OCI-LY3 (cell line): Measurements from ENCODE around the gene NEDD4.
A peak's percentile ranks its signal among the peaks of the same experiment; 100 is the strongest.

Source experiments
- H2AFZ ChIP-seq: fragments of 200-600, 300-600 bp; shearing (Covaris generic); 2 replicates; pipeline ENCODE4 v1.6.0; 2014; ENCODE audit warnings: antibody characterized with exemption, low read depth, low read length
- H3K27ac ChIP-seq: fragments of 200-600, 300-600 bp; sonication (generic); 2 replicates; pipeline ENCODE4 v1.5.1; 2014; ENCODE audit warnings: mild to moderate bottlenecking, low read length, moderate library complexity, mixed read lengths
- H3K27me3 ChIP-seq: fragments of 200-600, 300-600 bp; sonication (generic); 2 replicates; pipeline ENCODE4 v1.6.1; 2014; ENCODE audit warnings: low read depth, low read length, mixed read lengths
- H3K36me3 ChIP-seq: fragments of 200-600, 300-600 bp; sonication (generic); replicated peaks from 2 replicates; pipeline ENCODE3; 2014; ENCODE audit warnings: low read depth, low read length, mixed read lengths
- H3K4me1 ChIP-seq: fragments of 300-600, 200-600 bp; sonication (generic); 2 replicates; pipeline ENCODE4 v1.6.1; 2014; ENCODE audit warnings: low read length, mixed read lengths
- H3K4me2 ChIP-seq: fragments of 200-600, 300-600 bp; sonication (generic); 2 replicates; pipeline ENCODE4 v1.6.1; 2014; ENCODE audit warnings: low read length, mixed read lengths
- H3K4me3 ChIP-seq: fragments of 300-600, 200-600 bp; sonication (generic); 2 replicates; pipeline ENCODE4 v1.5.1; 2014; ENCODE audit warnings: antibody characterized with exemption, mild to moderate bottlenecking, low read length, moderate library complexity
- H3K79me2 ChIP-seq: fragments of 300-600, 200-600 bp; shearing (Covaris generic); 2 replicates; pipeline ENCODE4 v1.6.1; 2014; ENCODE audit warnings: mild to moderate bottlenecking, low read length, mixed read lengths
- H3K9ac ChIP-seq: fragments of 300-600, 200-600 bp; shearing (Covaris generic); 2 replicates; pipeline ENCODE4 v1.6.0; 2014; ENCODE audit warnings: mild to moderate bottlenecking, low read length, moderate library complexity
- H3K9me3 ChIP-seq: fragments of 200-600, 300-600 bp; shearing (Covaris generic); 2 replicates; pipeline ENCODE4 v1.6.1; 2014; ENCODE audit warnings: low read length, mixed read lengths; ENCODE audit not compliant: insufficient read depth
- H4K20me1 ChIP-seq: fragments of 200-600, 300-600 bp; sonication (generic); 2 replicates; pipeline ENCODE4 v1.6.1; 2016; ENCODE audit warnings: low read length, mixed read lengths; ENCODE audit not compliant: insufficient read depth
- CTCF ChIP-seq: fragments of 200-600, 300-600 bp; sonication (generic); IDR thresholded peaks from 2 replicates; pipeline ENCODE4 v1.5.1; 2014; ENCODE audit warnings: antibody characterized with exemption, low read length, low read depth
- EZH2phosphoT487 ChIP-seq: fragments of 200-600 bp; shearing (Covaris generic); IDR thresholded peaks from 2 replicates; pipeline ENCODE4 v1.6.1; 2018; ENCODE audit warnings: antibody characterized with exemption, mixed run types, low read depth

NEDD4 gene

GRCh38 chr15:55993111-55993803 lies at the start of gene NEDD4:
NEDD4 (minus strand) TSS chr15:55993612; CDS start chr15:55993555, 57 bp downstream.
- TF ChIP-seq EZH2phosphoT487, result no peak
- TF ChIP-seq CTCF, result peak; percentile 39
- H3K9ac ChIP-seq, result peak within 1 kb of the TSS; percentile 69
- H3K79me2 ChIP-seq, result no peaks in the 10 kb centered on the region
- H3K36me3 ChIP-seq, result no peaks in the 10 kb centered on the region
- H3K27me3 ChIP-seq, result peaks cover 11% of the 10 kb centered on the region; the same call in 1 of the 2 replicates
- H2AFZ ChIP-seq, result peak within 1 kb of the TSS; percentile 90
- H3K4me3 ChIP-seq, result peak within 1 kb of the TSS; percentile 86
- H4K20me1 ChIP-seq, result no peaks in the 10 kb centered on the region
- no peak within 1 kb of the TSS for H3K27ac ChIP-seq
- no peaks in the 10 kb centered on the region for H3K9me3 ChIP-seq
- H3K4me1 ChIP-seq, result peaks cover 8% of the 10 kb centered on the region; the same call in 1 of the 2 replicates
- H3K4me2 ChIP-seq, result peak within 1 kb of the TSS; percentile 88

- H3K4me2 ChIP-seq, result no peak overlapping the region
- peaks cover 2% of the 10 kb centered on the region; the same call in 1 of the 2 replicates for H3K27me3 ChIP-seq
- H3K36me3 ChIP-seq, result no peaks in the 10 kb centered on the region
- H3K4me3 ChIP-seq, result no peak overlapping the region
- H3K9ac ChIP-seq, result no peak overlapping the region
- peaks cover 19% of the 10 kb centered on the region for H3K4me1 ChIP-seq
- H3K9me3 ChIP-seq, result no peaks in the 10 kb centered on the region
- H4K20me1 ChIP-seq, result no peaks in the 10 kb centered on the region
- no peak overlapping the region for H3K27ac ChIP-seq
- TF ChIP-seq CTCF (no peak), EZH2phosphoT487 (no peak)
- H2AFZ ChIP-seq, result no peak overlapping the region
- H3K79me2 ChIP-seq, result no peaks in the 10 kb centered on the region
Measured at GRCh38 chr15:56042498-56042897, 49.1 kb upstream of the NEDD4 start.

GRCh38 chr15:56042031-56042430 lies 48.6 kb upstream of the NEDD4 start:
- no peak overlapping the region for H3K4me2 ChIP-seq
- H4K20me1 ChIP-seq, result no peaks in the 10 kb centered on the region
- H3K9me3 ChIP-seq, result no peaks in the 10 kb centered on the region
- no peak overlapping the region for H3K9ac ChIP-seq
- H3K79me2 ChIP-seq, result no peaks in the 10 kb centered on the region
- no peak for TF ChIP-seq EZH2phosphoT487
- no peak for TF ChIP-seq CTCF
- no peak overlapping the region for H2AFZ ChIP-seq
- no peak overlapping the region for H3K4me3 ChIP-seq
- H3K27me3 ChIP-seq, result peaks cover 2% of the 10 kb centered on the region; the same call in 1 of the 2 replicates
- H3K27ac ChIP-seq, result no peak overlapping the region
- peaks cover 19% of the 10 kb centered on the region for H3K4me1 ChIP-seq
- H3K36me3 ChIP-seq, result no peaks in the 10 kb centered on the region

GRCh38 chr15:56040081-56041035 lies 46.9 kb upstream of the NEDD4 start:
- Histone ChIP-seq H3K27me3 (no peaks in the 10 kb centered on the region), H3K9me3 (no peaks in the 10 kb centered on the region), H3K27ac (no peak overlapping the region), H2AFZ (no peak overlapping the region), H4K20me1 (no peaks in the 10 kb centered on the region), H3K79me2 (no peaks in the 10 kb centered on the region), H3K4me1 (peaks cover 19% of the 10 kb centered on the region), H3K4me3 (no peak overlapping the region), H3K36me3 (no peaks in the 10 kb centered on the region), H3K9ac (no peak overlapping the region), H3K4me2 (no peak overlapping the region)
- TF ChIP-seq CTCF (no peak), EZH2phosphoT487 (no peak)
